Loucy (cell line): ENCODE measurements around the gene HOXA10.

ENCODE experiments used
- EZH2phosphoT487 ChIP-seq: fragments of 200-600 bp; IDR thresholded peaks from 2 replicates; pipeline ENCODE4 v1.6.1; 2018; ENCODE audit warnings: antibody characterized with exemption, mild to moderate bottlenecking, moderate library complexity, borderline replicate concordance
- TF ChIP-seq, protein P1 (sequence below): fragments of 200-600 bp; sonication (generic); conservative IDR thresholded peaks from 2 replicates; pipeline ENCODE4 v1.5.1; 2014; ENCODE audit warnings: mild to moderate bottlenecking, antibody characterized with exemption, low read length

DNA sequence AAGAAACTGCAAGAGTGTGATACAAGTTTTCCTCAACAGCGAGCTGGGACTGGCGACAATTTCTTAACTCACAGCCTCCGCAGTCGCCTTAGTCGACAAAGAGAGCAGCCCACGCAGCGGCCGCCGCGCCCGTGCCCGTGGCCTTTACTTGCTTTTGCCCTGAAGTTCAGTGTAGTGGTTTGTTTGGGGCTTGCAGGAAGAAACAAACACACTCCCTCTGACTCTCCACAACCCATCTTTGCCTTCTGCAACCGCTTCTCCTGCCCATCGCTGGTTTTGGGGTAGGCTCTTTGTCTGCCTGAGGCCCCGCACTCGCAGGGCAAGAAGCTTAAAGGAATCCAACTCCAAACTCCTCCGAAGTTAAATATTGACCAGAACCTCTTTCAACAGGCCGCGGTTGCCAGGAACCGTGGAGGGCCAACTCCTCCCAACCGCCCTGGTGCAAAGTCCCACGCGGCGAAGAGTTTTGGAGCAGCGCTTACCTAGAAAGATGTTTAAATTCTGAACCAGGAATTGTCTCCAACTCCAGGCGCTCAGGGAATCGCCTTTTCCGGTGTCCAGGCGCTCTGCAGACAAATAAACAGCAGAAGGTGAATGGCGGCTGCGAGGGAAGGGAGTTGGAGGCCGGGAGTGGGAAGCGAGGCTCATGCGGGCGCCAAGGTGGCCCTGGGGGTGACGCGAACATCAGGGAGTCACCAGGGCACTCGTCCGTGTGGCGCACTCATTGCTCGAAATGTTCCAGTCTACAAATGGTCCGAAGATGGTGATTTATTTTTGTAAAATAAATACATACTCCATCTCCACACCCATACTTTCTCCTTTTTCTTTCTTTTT is 51.8 kb downstream of the HOXA10 start:
- no peak for TF ChIP-seq EZH2phosphoT487
- TF ChIP-seq, protein P1, sequence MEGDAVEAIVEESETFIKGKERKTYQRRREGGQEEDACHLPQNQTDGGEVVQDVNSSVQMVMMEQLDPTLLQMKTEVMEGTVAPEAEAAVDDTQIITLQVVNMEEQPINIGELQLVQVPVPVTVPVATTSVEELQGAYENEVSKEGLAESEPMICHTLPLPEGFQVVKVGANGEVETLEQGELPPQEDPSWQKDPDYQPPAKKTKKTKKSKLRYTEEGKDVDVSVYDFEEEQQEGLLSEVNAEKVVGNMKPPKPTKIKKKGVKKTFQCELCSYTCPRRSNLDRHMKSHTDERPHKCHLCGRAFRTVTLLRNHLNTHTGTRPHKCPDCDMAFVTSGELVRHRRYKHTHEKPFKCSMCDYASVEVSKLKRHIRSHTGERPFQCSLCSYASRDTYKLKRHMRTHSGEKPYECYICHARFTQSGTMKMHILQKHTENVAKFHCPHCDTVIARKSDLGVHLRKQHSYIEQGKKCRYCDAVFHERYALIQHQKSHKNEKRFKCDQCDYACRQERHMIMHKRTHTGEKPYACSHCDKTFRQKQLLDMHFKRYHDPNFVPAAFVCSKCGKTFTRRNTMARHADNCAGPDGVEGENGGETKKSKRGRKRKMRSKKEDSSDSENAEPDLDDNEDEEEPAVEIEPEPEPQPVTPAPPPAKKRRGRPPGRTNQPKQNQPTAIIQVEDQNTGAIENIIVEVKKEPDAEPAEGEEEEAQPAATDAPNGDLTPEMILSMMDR, result no peak
